ENCODE data around the gene TMC2. TPM values are rescaled to one million over a fixed set of nuclear protein-coding genes. Genes with fewer than 3 reads are reported as not detected.

TMC2 gene
- polyA plus RNA-seq, 1 of the 3 experiments (the other 2 are of a cell fraction), result not detected

GRCh38 chr20:2545594-2545993 lies 9.2 kb downstream of the TMC2 start:
- Histone ChIP-seq H3K4me3 (ENCODE audit: low read depth in 2 of 2, low read length in 1 of 2) (no peak overlapping the region), H3K9ac (no peak overlapping the region), H3K27me3 (ENCODE audit: insufficient read depth) (no peaks in the 10 kb centered on the region; the same call in 1 of the 2 replicates), H4K20me1 (ENCODE audit: insufficient read depth) (no peaks in the 10 kb centered on the region), H3K9me3 (no peaks in the 10 kb centered on the region), H3K27ac (ENCODE audit: low read depth in 2 of 2, low read length in 1 of 2) (no peak overlapping the region), H2AFZ (ENCODE audit: low read depth) (no peak overlapping the region), H3K9me2 (no peaks in the 10 kb centered on the region), H3K36me3 (replicated peaks in 1 of 2; ENCODE audit: control insufficient read depth in 1 of 2, insufficient read depth in 2 of 2, low read length in 1 of 2) (no peaks in the 10 kb centered on the region), H3K4me1 (ENCODE audit: control insufficient read depth in 1 of 2, insufficient read depth in 2 of 2, low read depth in 1 of 2, low read length in 1 of 2) (no peaks in the 10 kb centered on the region), H3K79me2 (ENCODE audit: insufficient read depth) (no peaks in the 10 kb centered on the region), H3F3A (replicated peaks; ENCODE audit: insufficient read depth) (no peaks in the 10 kb centered on the region), H3K4me2 (no peak overlapping the region)
- WGBS (ENCODE audit: low lambda C conversion rate), result 29% methylated on average over 2 of the region's 2 CpGs
- POLR2A ChIA-PET, result no interaction called here
- TF ChIP-seq NFIC (IDR thresholded peaks at IDR 0.05; ENCODE audit: borderline replicate concordance) (no peak), GABPA (IDR thresholded peaks at IDR 0.05; ENCODE audit: low read depth) (no peak), TCF12 (IDR thresholded peaks at IDR 0.05) (no peak), TAF1 (IDR thresholded peaks at IDR 0.05; ENCODE audit: borderline replicate concordance, low read depth, low read length) (no peak), ZBTB33 (IDR thresholded peaks at IDR 0.05; ENCODE audit: borderline replicate concordance, low read depth) (no peak), POLR2AphosphoS5 (IDR thresholded peaks at IDR 0.05; ENCODE audit: low read depth, low read length) (no peak), MXI1 (IDR thresholded peaks at IDR 0.05; ENCODE audit: low read depth, low read length) (no peak), EZH2phosphoT487 (IDR thresholded peaks at IDR 0.05; ENCODE audit: borderline replicate concordance, low read depth) (no peak), CTCF (IDR thresholded peaks at IDR 0.05) (no peak), NRF1 (IDR thresholded peaks at IDR 0.05; ENCODE audit: low read depth, low read length) (no peak), RFX5 (IDR thresholded peaks at IDR 0.05; ENCODE audit: low read length) (no peak), TEAD4 (IDR thresholded peaks at IDR 0.05; ENCODE audit: borderline replicate concordance, insufficient read depth) (no peak), GATA2 (CRISPR knock-in tag; IDR thresholded peaks at IDR 0.05) (no peak)
- TF ChIP-seq, protein P1, sequence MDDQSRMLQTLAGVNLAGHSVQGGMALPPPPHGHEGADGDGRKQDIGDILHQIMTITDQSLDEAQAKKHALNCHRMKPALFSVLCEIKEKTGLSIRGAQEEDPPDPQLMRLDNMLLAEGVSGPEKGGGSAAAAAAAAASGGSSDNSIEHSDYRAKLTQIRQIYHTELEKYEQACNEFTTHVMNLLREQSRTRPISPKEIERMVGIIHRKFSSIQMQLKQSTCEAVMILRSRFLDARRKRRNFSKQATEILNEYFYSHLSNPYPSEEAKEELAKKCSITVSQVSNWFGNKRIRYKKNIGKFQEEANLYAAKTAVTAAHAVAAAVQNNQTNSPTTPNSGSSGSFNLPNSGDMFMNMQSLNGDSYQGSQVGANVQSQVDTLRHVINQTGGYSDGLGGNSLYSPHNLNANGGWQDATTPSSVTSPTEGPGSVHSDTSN (IDR thresholded peaks at IDR 0.05), result no peak
- TF ChIP-seq, protein P2, sequence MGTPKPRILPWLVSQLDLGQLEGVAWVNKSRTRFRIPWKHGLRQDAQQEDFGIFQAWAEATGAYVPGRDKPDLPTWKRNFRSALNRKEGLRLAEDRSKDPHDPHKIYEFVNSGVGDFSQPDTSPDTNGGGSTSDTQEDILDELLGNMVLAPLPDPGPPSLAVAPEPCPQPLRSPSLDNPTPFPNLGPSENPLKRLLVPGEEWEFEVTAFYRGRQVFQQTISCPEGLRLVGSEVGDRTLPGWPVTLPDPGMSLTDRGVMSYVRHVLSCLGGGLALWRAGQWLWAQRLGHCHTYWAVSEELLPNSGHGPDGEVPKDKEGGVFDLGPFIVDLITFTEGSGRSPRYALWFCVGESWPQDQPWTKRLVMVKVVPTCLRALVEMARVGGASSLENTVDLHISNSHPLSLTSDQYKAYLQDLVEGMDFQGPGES (IDR thresholded peaks at IDR 0.05; ENCODE audit: low read depth, low read length), result no peak
- TF ChIP-seq, protein P3, sequence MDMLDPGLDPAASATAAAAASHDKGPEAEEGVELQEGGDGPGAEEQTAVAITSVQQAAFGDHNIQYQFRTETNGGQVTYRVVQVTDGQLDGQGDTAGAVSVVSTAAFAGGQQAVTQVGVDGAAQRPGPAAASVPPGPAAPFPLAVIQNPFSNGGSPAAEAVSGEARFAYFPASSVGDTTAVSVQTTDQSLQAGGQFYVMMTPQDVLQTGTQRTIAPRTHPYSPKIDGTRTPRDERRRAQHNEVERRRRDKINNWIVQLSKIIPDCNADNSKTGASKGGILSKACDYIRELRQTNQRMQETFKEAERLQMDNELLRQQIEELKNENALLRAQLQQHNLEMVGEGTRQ (IDR thresholded peaks at IDR 0.05; ENCODE audit: borderline replicate concordance, low read depth, low read length), result no peak
- CTCF ChIA-PET, result interaction anchor here (1.4 kb wide), 1 partner anchor 22 kb away, joined by 5 read pairs; no protein-coding TSS in a partner anchor
- DNase-seq, result no peak
